ENCODE results near the gene NKX2-4. TPM values are rescaled to one million over a fixed set of nuclear protein-coding genes. Genes with fewer than 3 reads are reported as not detected.

NKX2-4 gene
- total and polyA plus RNA-seq, 2 of the 4 experiments (the other 2 are of a cell fraction): not detected

- Histone ChIP-seq H3K36me3 (ENCODE audit: control insufficient read depth, insufficient read depth, low read length) (no peaks in the 10 kb centered on the region), H3K4ac (ENCODE audit: low read depth, low read length) (no peak overlapping the region), H2AFZ (replicated peaks; ENCODE audit: low read length, poor library complexity) (no peak overlapping the region), H3K9me1 (ENCODE audit: insufficient read depth, low read length) (no peaks in the 10 kb centered on the region), H3K27me3 (ENCODE audit: control insufficient read depth, insufficient read depth, low read length) (no peaks in the 10 kb centered on the region; the same call in 1 of the 2 replicates), H3K23ac (ENCODE audit: low read depth, low read length) (no peak overlapping the region), H4K8ac (ENCODE audit: low read depth in 2 of 2, low read length in 2 of 2) (no peak overlapping the region), H4K20me1 (ENCODE audit: insufficient read depth, low read length) (no peaks in the 10 kb centered on the region), H3K4me1 (ENCODE audit: control insufficient read depth, insufficient read depth, low read length) (no peaks in the 10 kb centered on the region), H2BK15ac (ENCODE audit: low read depth, low read length) (no peak overlapping the region), H4K91ac (ENCODE audit: insufficient read depth, low read depth, low read length) (no peak overlapping the region), H3K9me3 (ENCODE audit: control insufficient read depth, insufficient read depth, low read length) (no peaks in the 10 kb centered on the region), H3K79me1 (ENCODE audit: low read depth in 1 of 2, low read length in 2 of 2) (no peaks in the 10 kb centered on the region), H3K4me2 (ENCODE audit: low read depth, low read length) (peak overlapping the region; percentile 62; the same call in 1 of the 2 replicates), H3K18ac (ENCODE audit: low read depth, low read length) (no peak overlapping the region), H4K5ac (ENCODE audit: low read depth, low read length) (no peak overlapping the region), H3K27ac (ENCODE audit: insufficient read depth, low read length) (no peak overlapping the region), H2BK20ac (ENCODE audit: low read depth, low read length) (no peak overlapping the region), H2BK120ac (ENCODE audit: low read depth, low read length) (no peak overlapping the region), H2AK9ac (replicated peaks; ENCODE audit: low read depth, low read length, poor library complexity) (no peak overlapping the region), H3K9ac (ENCODE audit: low read depth, low read length) (no peak overlapping the region), H3K56ac (ENCODE audit: extremely low read depth, insufficient read depth, low read length) (no peak overlapping the region), H3K14ac (replicated peaks; ENCODE audit: low read depth, low read length) (no peak overlapping the region), H2BK5ac (ENCODE audit: low read depth, low read length, poor library complexity, severe bottlenecking) (no peak overlapping the region), H3K4me3 (ENCODE audit: insufficient read depth, low read depth, low read length) (no peak overlapping the region), H2AK5ac (ENCODE audit: low read depth, low read length) (no peak overlapping the region)
- in situ Hi-C loops (cut with MboI; ENCODE audit: low sequenced_read_pairs): no loop called here
- intact Hi-C loops (cut with micrococcal nuclease): no loop called here
- no peak for TF ChIP-seq SMC3 (IDR thresholded peaks at IDR 0.05; ENCODE audit: low read depth, low read length)
- TF ChIP-seq MAZ (IDR thresholded peaks at IDR 0.05; ENCODE audit: borderline replicate concordance, low read depth, low read length): no peak
- TF ChIP-seq POLR2A (IDR thresholded peaks at IDR 0.05; ENCODE audit: low read depth, low read length): no peak
- 0 out of 2 replicates have a peak, but pooled peaks have one; percentile 21 for TF ChIP-seq FOS (IDR thresholded peaks at IDR 0.05; ENCODE audit: low read depth, low read length)
- no peak for TF ChIP-seq USF2 (IDR thresholded peaks at IDR 0.05; ENCODE audit: low read depth, low read length)
- no peak for TF ChIP-seq CTCF (conservative IDR thresholded peaks at IDR 0.05; ENCODE audit: low read depth, low read length)
- no peak for TF ChIP-seq MXI1 (IDR thresholded peaks at IDR 0.05; ENCODE audit: borderline replicate concordance, low read depth, low read length)
- ChIA-PET POLR2A (ENCODE audit: unreplicated experiment) (no interaction called here), CTCF (interaction anchor here (0.6 kb wide), 1 partner anchor 1657 kb away, joined by 5 read pairs; no protein-coding TSS in a partner anchor)
- dilution Hi-C loops (cut with HindIII; ENCODE audit: low sequenced_read_pairs, unreplicated experiment): no loop called here
- no TSS peak for BruUV-seq (replicated peaks)
- ATAC-seq (ENCODE audit: low read depth) (peak; percentile 67), DNase-seq (peak; percentile 72)
- WGBS, 2 experiments (ENCODE audit: extremely low coverage in 2 of 2, insufficient read length in 1 of 2): 20% methylated on average over 2 of the region's 4 CpGs; no CpG with 5 or more reads in 1 of the 2 experiments
These were observed 38.9 kb upstream of the NKX2-4 start for GRCh38 chr20:21436205-21436604.

Data from IMR-90 (cell line).